H9 (cell line): ENCODE data around the gene TLK2. TPM values are rescaled to one million over a fixed set of nuclear protein-coding genes. Genes with fewer than 3 reads are reported as not detected.

Source experiments
- DNase-seq: peaks from one replicate; pipeline ENCODE4 v3.0.0-alpha.2; 2017
- H2AFZ ChIP-seq: one replicate; pipeline ENCODE4 v1.6.1; 2013; ENCODE audit warnings: mild to moderate bottlenecking, low read length, control low read depth, moderate library complexity
- H2AK5ac ChIP-seq: 2 replicates; pipeline ENCODE4 v1.6.1; 2013; ENCODE audit warnings: low read length, control low read depth, mixed read lengths; ENCODE audit not compliant: insufficient read length
- H2BK120ac ChIP-seq: one replicate; pipeline ENCODE4 v1.6.1; 2013; ENCODE audit warnings: low read depth, mild to moderate bottlenecking, low read length, control low read depth, inconsistent platforms; ENCODE audit not compliant: poor library complexity, severe bottlenecking
- H2BK12ac ChIP-seq: 2 replicates; pipeline ENCODE4 v1.6.1; 2013; ENCODE audit warnings: low read length, control low read depth, mixed read lengths, low read depth; ENCODE audit not compliant: insufficient read length
- H2BK15ac ChIP-seq: 2 replicates; pipeline ENCODE4 v1.6.1; 2013; ENCODE audit warnings: low read depth, low read length, control low read depth
- H2BK20ac ChIP-seq: one replicate; pipeline ENCODE4 v1.6.1; 2013; ENCODE audit warnings: low read depth, mild to moderate bottlenecking, low read length, control low read depth, inconsistent platforms; ENCODE audit not compliant: poor library complexity, severe bottlenecking
- H2BK5ac ChIP-seq: 2 replicates; pipeline ENCODE4 v1.6.1; 2013; ENCODE audit warnings: low read length, control low read depth, mixed read lengths; ENCODE audit not compliant: insufficient read length
- H3K14ac ChIP-seq: 2 replicates; pipeline ENCODE4 v1.6.1; 2013; ENCODE audit warnings: low read length, control low read depth; ENCODE audit not compliant: insufficient read depth
- H3K18ac ChIP-seq: 2 replicates; pipeline ENCODE4 v1.6.1; 2013; ENCODE audit warnings: low read depth, mild to moderate bottlenecking, mixed read lengths, low read length, control low read depth; ENCODE audit not compliant: insufficient read length
- H3K23ac ChIP-seq: 2 replicates; pipeline ENCODE4 v1.6.1; 2013; ENCODE audit warnings: low read length, control low read depth, mixed read lengths, low read depth; ENCODE audit not compliant: insufficient read length
- H3K23me2 ChIP-seq: 2 replicates; pipeline ENCODE4 v1.6.1; 2013; ENCODE audit warnings: low read depth, mild to moderate bottlenecking, mixed read lengths, low read length, control low read depth; ENCODE audit not compliant: insufficient read length, poor library complexity, severe bottlenecking
- H3K27ac ChIP-seq: 2 replicates; pipeline ENCODE4 v1.5.1; 2013; ENCODE audit warnings: low read length, control low read depth, mixed read lengths, low read depth; ENCODE audit not compliant: insufficient read length
- H3K27me3 ChIP-seq: 2 replicates; pipeline ENCODE4 v1.6.1; 2013; ENCODE audit warnings: low read length, control low read depth, inconsistent platforms; ENCODE audit not compliant: insufficient read depth
- H3K4ac ChIP-seq: 2 replicates; pipeline ENCODE4 v1.6.1; 2013; ENCODE audit warnings: low read depth, mild to moderate bottlenecking, control low read depth, inconsistent platforms, low read length, moderate library complexity
- H3K4me1 ChIP-seq: 2 replicates; pipeline ENCODE4 v1.6.1; 2013; ENCODE audit warnings: low read length, control low read depth, inconsistent platforms; ENCODE audit not compliant: insufficient read depth
- H3K4me2 ChIP-seq: 2 replicates; pipeline ENCODE4 v1.6.1; 2013; ENCODE audit warnings: low read length, control low read depth, mixed read lengths; ENCODE audit not compliant: insufficient read length, insufficient read depth
- H3K56ac ChIP-seq: 2 replicates; pipeline ENCODE4 v1.6.1; 2013; ENCODE audit warnings: low read depth, mild to moderate bottlenecking, mixed read lengths, low read length, control low read depth; ENCODE audit not compliant: insufficient read length
- H3K79me1 ChIP-seq: 2 replicates; pipeline ENCODE4 v1.6.1; 2013; ENCODE audit warnings: low read depth, mild to moderate bottlenecking, moderate library complexity, low read length, control low read depth, inconsistent platforms; ENCODE audit not compliant: insufficient read depth, poor library complexity, severe bottlenecking
- H3K79me2 ChIP-seq: 2 replicates; pipeline ENCODE4 v1.6.1; 2013; ENCODE audit warnings: low read length, control low read depth, inconsistent platforms; ENCODE audit not compliant: insufficient read depth
- H3K9ac ChIP-seq: 2 replicates; pipeline ENCODE4 v1.6.1; 2013; ENCODE audit warnings: low read length, control low read depth, mixed read lengths; ENCODE audit not compliant: insufficient read length; ENCODE audit errors: extremely low read depth
- H3K9me3 ChIP-seq: one replicate; pipeline ENCODE4 v1.6.1; 2013; ENCODE audit warnings: low read depth, low read length, inconsistent platforms; ENCODE audit not compliant: control insufficient read depth
- H3T11ph ChIP-seq: one replicate; pipeline ENCODE4 v1.6.1; 2013; ENCODE audit warnings: mild to moderate bottlenecking, low read length, control low read depth, inconsistent platforms
- H4K20me1 ChIP-seq: one replicate; pipeline ENCODE4 v1.6.1; 2013; ENCODE audit not compliant: control insufficient read depth, insufficient read length, insufficient read depth
- H4K5ac ChIP-seq: 2 replicates; pipeline ENCODE4 v1.6.1; 2013; ENCODE audit warnings: low read depth, mild to moderate bottlenecking, mixed read lengths, low read length, control low read depth; ENCODE audit not compliant: insufficient read length
- H4K8ac ChIP-seq: replicated peaks from 2 replicates; pipeline ENCODE4 v1.6.1; 2013; ENCODE audit warnings: low read length, control low read depth, mixed read lengths, low read depth; ENCODE audit not compliant: insufficient read length
- H4K91ac ChIP-seq: 2 replicates; pipeline ENCODE4 v1.6.1; 2013; ENCODE audit warnings: low read depth, mild to moderate bottlenecking, moderate library complexity, mixed read lengths, low read length, control low read depth; ENCODE audit not compliant: insufficient read length
- H3K27ac Mint-ChIP-seq, 3 experiments: 2 replicates in 2 of 3; 3 replicates in 1 of 3; pipeline ENCODE4 v1.8.0; 2020 to 2021; ENCODE audit warnings: mixed read lengths in 3 of 3, mild to moderate bottlenecking in 1 of 3, moderate library complexity in 1 of 3
- H3K27me3 Mint-ChIP-seq: 2 replicates; pipeline ENCODE4 v1.8.0; 2021; ENCODE audit warnings: low read depth, mild to moderate bottlenecking, moderate library complexity, mixed read lengths
- H3K36me3 Mint-ChIP-seq, 3 experiments: 2 replicates in 2 of 3; 3 replicates in 1 of 3; pipeline ENCODE4 v1.8.0; 2020 to 2021; ENCODE audit warnings: low read depth in 3 of 3, mixed read lengths in 3 of 3; ENCODE audit not compliant: insufficient read depth in 1 of 3
- H3K4me1 Mint-ChIP-seq, 2 experiments: 2 replicates each; pipeline ENCODE4 v1.8.0; 2020; ENCODE audit warnings: mixed read lengths in 2 of 2
- H3K4me3 Mint-ChIP-seq, 2 experiments: 2 replicates in 1 of 2; 3 replicates in 1 of 2; pipeline ENCODE4 v1.8.0; 2020 to 2021; ENCODE audit warnings: mild to moderate bottlenecking in 2 of 2, mixed read lengths in 2 of 2, moderate library complexity in 1 of 2
- H3K9me3 Mint-ChIP-seq, 2 experiments: 2 replicates in 1 of 2; 3 replicates in 1 of 2; pipeline ENCODE4 v1.8.0; 2020; ENCODE audit warnings: mild to moderate bottlenecking in 2 of 2, mixed read lengths in 2 of 2, moderate library complexity in 1 of 2
- WGBS: extraction: QIAGEN DNeasy Blood & Tissue Kit; methylation state at CpG from one replicate; pipeline ENCODE4 v1.1.7; 2013; ENCODE audit warnings: missing lambda C conversion rate, low lambda C conversion rate, mixed read lengths; ENCODE audit not compliant: insufficient read length; ENCODE audit errors: extremely low coverage; 5-methylcytosine and 5-hydroxymethylcytosine counted together
- total RNA-seq: library from RNA; stranded (reverse); gene quantifications from 2 replicates; pipeline ENCODE4 v1.2.1, GENCODE V29; 2021
- TF ChIP-seq, protein P1 (sequence below): fragments of 200-600 bp; sonication (generic); conservative IDR thresholded peaks from 3 replicates; pipeline ENCODE4 v1.8.0; 2021; ENCODE audit warnings: antibody characterized with exemption, mild to moderate bottlenecking

TLK2 gene
- total RNA-seq, 1 experiment from 2014 or later = 63.7 TPM

DNA sequence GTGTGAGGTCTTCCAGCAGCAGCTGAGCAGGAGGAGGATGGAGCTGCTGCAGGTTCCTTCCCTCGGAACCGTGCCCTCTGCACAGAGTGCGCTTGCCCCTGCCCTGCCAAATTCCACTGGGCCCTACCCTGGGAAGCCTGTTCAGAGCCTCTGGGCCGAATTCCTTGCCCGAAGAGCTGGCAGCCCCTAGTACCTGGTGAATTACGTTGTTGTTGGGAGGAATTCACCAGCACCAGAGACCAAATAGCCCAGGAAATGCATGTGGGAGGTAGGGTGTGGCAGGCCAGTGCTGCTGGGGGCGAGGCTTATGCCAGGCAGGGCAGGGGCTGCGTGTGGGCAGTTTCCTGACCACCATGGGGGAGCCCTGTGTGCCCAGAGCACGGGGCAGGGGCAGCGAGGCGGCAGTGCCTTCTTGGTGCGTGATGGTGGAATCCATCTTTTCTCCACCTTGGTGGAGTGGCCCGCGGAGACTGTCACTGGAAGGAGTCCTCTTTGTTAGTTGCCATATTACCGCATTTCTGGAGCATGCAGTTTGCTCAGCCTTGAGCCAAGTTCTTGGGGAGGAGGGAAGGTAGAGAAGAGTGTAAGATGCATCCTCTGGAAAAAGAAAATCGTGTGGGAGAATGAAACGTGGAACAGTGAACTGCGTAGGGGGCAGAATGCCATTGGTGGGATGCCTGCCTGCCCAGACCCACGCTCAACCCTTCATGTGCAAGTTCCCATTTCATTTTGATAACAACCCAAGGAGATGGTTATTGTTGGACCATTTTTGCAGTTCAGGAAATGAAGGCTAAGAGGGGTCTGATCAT, 151.1 kb downstream of the TLK2 start:
- Histone ChIP-seq H3K4ac (no peak overlapping the region), H3K27me3 (no peaks in the 10 kb centered on the region), H2AFZ (no peak overlapping the region), H4K91ac (no peak overlapping the region), H2BK120ac (no peak overlapping the region), H3K27ac (no peak overlapping the region), H2BK12ac (no peak overlapping the region), H3K56ac (no peak overlapping the region), H4K20me1 (no peaks in the 10 kb centered on the region), H3T11ph (no peak overlapping the region), H3K9me3 (no peaks in the 10 kb centered on the region), H3K4me1 (peaks cover 9% of the 10 kb centered on the region; the same call in 1 of the 2 replicates), H2AK5ac (no peak overlapping the region), H2BK5ac (no peak overlapping the region), H2BK15ac (no peak overlapping the region), H4K8ac (no peak overlapping the region), H3K4me2 (peak overlapping the region; percentile 52), H3K18ac (no peak overlapping the region), H2BK20ac (no peak overlapping the region), H3K79me2 (peaks cover 4% of the 10 kb centered on the region; the same call in 1 of the 2 replicates), H3K23me2 (peaks cover 16% of the 10 kb centered on the region), H3K79me1 (no peaks in the 10 kb centered on the region), H3K23ac (no peak overlapping the region), H4K5ac (no peak overlapping the region), H3K9ac (no peak overlapping the region), H3K14ac (no peak overlapping the region)
- TF ChIP-seq, protein P1, sequence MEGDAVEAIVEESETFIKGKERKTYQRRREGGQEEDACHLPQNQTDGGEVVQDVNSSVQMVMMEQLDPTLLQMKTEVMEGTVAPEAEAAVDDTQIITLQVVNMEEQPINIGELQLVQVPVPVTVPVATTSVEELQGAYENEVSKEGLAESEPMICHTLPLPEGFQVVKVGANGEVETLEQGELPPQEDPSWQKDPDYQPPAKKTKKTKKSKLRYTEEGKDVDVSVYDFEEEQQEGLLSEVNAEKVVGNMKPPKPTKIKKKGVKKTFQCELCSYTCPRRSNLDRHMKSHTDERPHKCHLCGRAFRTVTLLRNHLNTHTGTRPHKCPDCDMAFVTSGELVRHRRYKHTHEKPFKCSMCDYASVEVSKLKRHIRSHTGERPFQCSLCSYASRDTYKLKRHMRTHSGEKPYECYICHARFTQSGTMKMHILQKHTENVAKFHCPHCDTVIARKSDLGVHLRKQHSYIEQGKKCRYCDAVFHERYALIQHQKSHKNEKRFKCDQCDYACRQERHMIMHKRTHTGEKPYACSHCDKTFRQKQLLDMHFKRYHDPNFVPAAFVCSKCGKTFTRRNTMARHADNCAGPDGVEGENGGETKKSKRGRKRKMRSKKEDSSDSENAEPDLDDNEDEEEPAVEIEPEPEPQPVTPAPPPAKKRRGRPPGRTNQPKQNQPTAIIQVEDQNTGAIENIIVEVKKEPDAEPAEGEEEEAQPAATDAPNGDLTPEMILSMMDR = no peak
- no CpG with 5 or more reads among the region's 19 CpGs for WGBS
- Mint-ChIP-seq H3K27me3 (peaks cover 22% of the 10 kb centered on the region), H3K4me1 (peaks cover 49 to 55% of the 10 kb centered on the region in 2 experiments), H3K4me3 (peak overlapping the region in 1 of 2 experiments; percentile 90; a peak in 3 of 5 replicates), H3K36me3 (peaks cover 0 to 5% (median 0%) of the 10 kb centered on the region in 3 experiments; a peak in 3 of 7 replicates), H3K27ac (no peak overlapping the region), H3K9me3 (no peaks in the 10 kb centered on the region; a peak in 1 of 5 replicates)
- no peak for DNase-seq
